Panc1 (cell line): ENCODE data around the gene PLA2G2C. TPM values are rescaled to one million over a fixed set of nuclear protein-coding genes. Genes with fewer than 3 reads are reported as not detected.

Source experiments
- ATAC-seq: fragments of 200-7000 bp; cut with Tn5 transposase; 2 replicates; pipeline ENCODE4 v1.9.1; 2020; ENCODE audit warnings: mild to moderate bottlenecking, moderate library complexity
- BruUV-seq: library from RNA; stranded (reverse); fragments of 400-500 nt; replicated peaks from 2 replicates; lab custom pipeline; 2021; lab: Mats Ljungman, UMichigan
- CTCF ChIA-PET: fragments of 300-600 bp; sonication (Branson Sonifier 250); formaldehyde crosslinking; loops from one replicate; lab custom pipeline; 2022; ENCODE audit warnings: antibody characterized with exemption; lab: Charles Lee
- POLR2A ChIA-PET: fragments of 300-600 bp; sonication (Branson Sonifier 250); formaldehyde crosslinking; loops from one replicate; lab custom pipeline; 2022; ENCODE audit warnings: antibody characterized with exemption; lab: Charles Lee
- DNase-seq: peaks from one replicate; pipeline ENCODE4 v3.0.0-alpha.2; 2010; ENCODE audit warnings: low read depth, low spot score
- H3K27ac ChIP-seq: 2 replicates; pipeline ENCODE4 v1.5.1; 2011; ENCODE audit warnings: mild to moderate bottlenecking, low read length, inconsistent platforms
- H3K27me3 ChIP-seq: fragments of 200-500 bp; sonication (Bioruptor generic); 2 replicates; pipeline ENCODE4 v1.6.0; 2014; ENCODE audit warnings: low read length, inconsistent platforms; ENCODE audit not compliant: control insufficient read depth, insufficient read depth
- H3K36me3 ChIP-seq: fragments of 200-500 bp; sonication (Bioruptor generic); 2 replicates; pipeline ENCODE4 v1.5.1; 2014; ENCODE audit warnings: inconsistent platforms, mild to moderate bottlenecking, low read length, moderate library complexity; ENCODE audit not compliant: control insufficient read depth, insufficient read depth
- H3K4me1 ChIP-seq: 2 replicates; pipeline ENCODE4 v1.5.1; 2011; ENCODE audit warnings: inconsistent platforms, mild to moderate bottlenecking, low read length, moderate library complexity; ENCODE audit not compliant: control insufficient read depth, insufficient read depth
- H3K4me3 ChIP-seq, 2 experiments: 2 replicates each; pipeline ENCODE4 v1.5.1; 2011 to 2012; ENCODE audit warnings: low read depth in 2 of 2, low read length in 2 of 2, mild to moderate bottlenecking in 2 of 2, inconsistent platforms in 1 of 2, moderate library complexity in 1 of 2
- H3K9me3 ChIP-seq: fragments of 200-500 bp; sonication (Bioruptor generic); 2 replicates; pipeline ENCODE4 v1.5.1; 2014; ENCODE audit warnings: low read depth, mild to moderate bottlenecking, inconsistent platforms, low read length, moderate library complexity; ENCODE audit not compliant: control insufficient read depth, insufficient read depth
- POLR2AphosphoS5 ChIP-seq: IDR thresholded peaks from 2 replicates; pipeline ENCODE4 v1.6.1; 2012; ENCODE audit warnings: mild to moderate bottlenecking, low read depth, low read length, moderate library complexity
- SIN3A ChIP-seq: IDR thresholded peaks from 2 replicates; pipeline ENCODE4 v1.6.1; 2012; ENCODE audit warnings: low read depth, mild to moderate bottlenecking, low read length, moderate library complexity, borderline replicate concordance; ENCODE audit not compliant: insufficient read depth
- TCF7L2 ChIP-seq: IDR thresholded peaks from 2 replicates; pipeline ENCODE4 v1.6.1; 2011; ENCODE audit warnings: mild to moderate bottlenecking, low read depth, low read length, inconsistent platforms
- in situ Hi-C: cut with HindIII; loops from 2 replicates; pipeline ENCODE4 v1.10.0; 2016; ENCODE audit warnings: low sequenced_read_pairs, low pct_unique_long_range_greater_than_20kb
- intact Hi-C: fragments of 100-400 bp; cut with micrococcal nuclease; formaldehyde crosslinking; loops from one replicate; pipeline ENCODE4 v1.10.0; 2022; ENCODE audit not compliant: unreplicated experiment
- total RNA-seq: library from RNA; stranded (reverse); gene quantifications from one replicate; pipeline ENCODE4 v1.2.1, GENCODE V29; 2021; ENCODE audit not compliant: unreplicated experiment
- TF ChIP-seq, protein P1 (sequence below), 2 experiments: IDR thresholded peaks; 2 replicates each; pipeline ENCODE4 v1.6.1; 2011 to 2012; ENCODE audit warnings: low read depth in 2 of 2, control low read depth in 1 of 2, low read length in 1 of 2, mild to moderate bottlenecking in 1 of 2, moderate library complexity in 1 of 2; ENCODE audit not compliant: insufficient read depth in 1 of 2
- TF ChIP-seq, protein P2 (sequence below): fragments of 450-650 bp; IDR thresholded peaks from 2 replicates; pipeline ENCODE4 v1.5.1; 2017; ENCODE audit warnings: mild to moderate bottlenecking

PLA2G2C gene
- total RNA-seq, 1 experiment from 2014 or later = not detected

GRCh38 chr1:20119347-20119746 is 67.0 kb downstream of the PLA2G2C start, which contains the start of gene PLA2G2D:
TSS of gene PLA2G2D (minus strand) at chr1:20119536. CDS start at chr1:20119498, 38 bp downstream.
- in situ Hi-C loops = no loop called here
- intact Hi-C loops = no loop called here
- H3K36me3 ChIP-seq = no peaks in the 10 kb centered on the region
- peaks cover 16% of the 10 kb centered on the region for H3K27me3 ChIP-seq
- no TSS peak for BruUV-seq
- TF ChIP-seq SIN3A = no peak
- no peak for TF ChIP-seq TCF7L2
- TF ChIP-seq, protein P1, sequence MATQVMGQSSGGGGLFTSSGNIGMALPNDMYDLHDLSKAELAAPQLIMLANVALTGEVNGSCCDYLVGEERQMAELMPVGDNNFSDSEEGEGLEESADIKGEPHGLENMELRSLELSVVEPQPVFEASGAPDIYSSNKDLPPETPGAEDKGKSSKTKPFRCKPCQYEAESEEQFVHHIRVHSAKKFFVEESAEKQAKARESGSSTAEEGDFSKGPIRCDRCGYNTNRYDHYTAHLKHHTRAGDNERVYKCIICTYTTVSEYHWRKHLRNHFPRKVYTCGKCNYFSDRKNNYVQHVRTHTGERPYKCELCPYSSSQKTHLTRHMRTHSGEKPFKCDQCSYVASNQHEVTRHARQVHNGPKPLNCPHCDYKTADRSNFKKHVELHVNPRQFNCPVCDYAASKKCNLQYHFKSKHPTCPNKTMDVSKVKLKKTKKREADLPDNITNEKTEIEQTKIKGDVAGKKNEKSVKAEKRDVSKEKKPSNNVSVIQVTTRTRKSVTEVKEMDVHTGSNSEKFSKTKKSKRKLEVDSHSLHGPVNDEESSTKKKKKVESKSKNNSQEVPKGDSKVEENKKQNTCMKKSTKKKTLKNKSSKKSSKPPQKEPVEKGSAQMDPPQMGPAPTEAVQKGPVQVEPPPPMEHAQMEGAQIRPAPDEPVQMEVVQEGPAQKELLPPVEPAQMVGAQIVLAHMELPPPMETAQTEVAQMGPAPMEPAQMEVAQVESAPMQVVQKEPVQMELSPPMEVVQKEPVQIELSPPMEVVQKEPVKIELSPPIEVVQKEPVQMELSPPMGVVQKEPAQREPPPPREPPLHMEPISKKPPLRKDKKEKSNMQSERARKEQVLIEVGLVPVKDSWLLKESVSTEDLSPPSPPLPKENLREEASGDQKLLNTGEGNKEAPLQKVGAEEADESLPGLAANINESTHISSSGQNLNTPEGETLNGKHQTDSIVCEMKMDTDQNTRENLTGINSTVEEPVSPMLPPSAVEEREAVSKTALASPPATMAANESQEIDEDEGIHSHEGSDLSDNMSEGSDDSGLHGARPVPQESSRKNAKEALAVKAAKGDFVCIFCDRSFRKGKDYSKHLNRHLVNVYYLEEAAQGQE (IDR thresholded peaks at IDR 0.05; ENCODE audit: insufficient read depth in 1 of 2, low read depth in 2 of 2, low read length in 1 of 2) = no peak
- TF ChIP-seq POLR2AphosphoS5 = no peak
- TF ChIP-seq, protein P2, sequence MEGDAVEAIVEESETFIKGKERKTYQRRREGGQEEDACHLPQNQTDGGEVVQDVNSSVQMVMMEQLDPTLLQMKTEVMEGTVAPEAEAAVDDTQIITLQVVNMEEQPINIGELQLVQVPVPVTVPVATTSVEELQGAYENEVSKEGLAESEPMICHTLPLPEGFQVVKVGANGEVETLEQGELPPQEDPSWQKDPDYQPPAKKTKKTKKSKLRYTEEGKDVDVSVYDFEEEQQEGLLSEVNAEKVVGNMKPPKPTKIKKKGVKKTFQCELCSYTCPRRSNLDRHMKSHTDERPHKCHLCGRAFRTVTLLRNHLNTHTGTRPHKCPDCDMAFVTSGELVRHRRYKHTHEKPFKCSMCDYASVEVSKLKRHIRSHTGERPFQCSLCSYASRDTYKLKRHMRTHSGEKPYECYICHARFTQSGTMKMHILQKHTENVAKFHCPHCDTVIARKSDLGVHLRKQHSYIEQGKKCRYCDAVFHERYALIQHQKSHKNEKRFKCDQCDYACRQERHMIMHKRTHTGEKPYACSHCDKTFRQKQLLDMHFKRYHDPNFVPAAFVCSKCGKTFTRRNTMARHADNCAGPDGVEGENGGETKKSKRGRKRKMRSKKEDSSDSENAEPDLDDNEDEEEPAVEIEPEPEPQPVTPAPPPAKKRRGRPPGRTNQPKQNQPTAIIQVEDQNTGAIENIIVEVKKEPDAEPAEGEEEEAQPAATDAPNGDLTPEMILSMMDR = no peak
- no peak for DNase-seq
- no peak for ATAC-seq
- POLR2A ChIA-PET = interaction anchor here (0.6 kb wide), 1 partner anchor 263 kb away, joined by 9 read pairs; no protein-coding TSS in a partner anchor
- no peak within 1 kb of the TSS for H3K27ac ChIP-seq
- H3K4me1 ChIP-seq = no peaks in the 10 kb centered on the region; the same call in 1 of the 2 replicates
- H3K9me3 ChIP-seq = no peaks in the 10 kb centered on the region
- H3K4me3 ChIP-seq = no peak within 1 kb of the TSS
- CTCF ChIA-PET = no interaction called here

- ChIA-PET POLR2A (no interaction called here), CTCF (no interaction called here)
- Histone ChIP-seq H3K9me3 (no peaks in the 10 kb centered on the region), H3K36me3 (no peaks in the 10 kb centered on the region), H3K27me3 (peaks cover 16% of the 10 kb centered on the region), H3K4me1 (no peaks in the 10 kb centered on the region), H3K4me3 (no peak overlapping the region), H3K27ac (no peak overlapping the region)
- intact Hi-C loops = no loop called here
- BruUV-seq = no TSS peak
- in situ Hi-C loops = no loop called here
- DNase-seq (no peak), ATAC-seq (no peak)
- TF ChIP-seq TCF7L2 = no peak
- TF ChIP-seq POLR2AphosphoS5 = no peak
- no peak for TF ChIP-seq SIN3A
- TF ChIP-seq, protein P2 = no peak
- TF ChIP-seq, protein P1 (IDR thresholded peaks at IDR 0.05; ENCODE audit: insufficient read depth in 1 of 2, low read depth in 2 of 2, low read length in 1 of 2) = no peak
Measured at GRCh38 chr1:20117236-20117635, 69.1 kb downstream of the PLA2G2C start.
